PC-9 (cell line): Measurements from ENCODE around the gene DES. TPM values are rescaled to one million over a fixed set of nuclear protein-coding genes. Genes with fewer than 3 reads are reported as not detected.

Experiments used
- BruUV-seq: library from RNA; stranded (reverse); fragments of 400-500 nt; replicated peaks from 2 replicates; lab custom pipeline; 2021; lab: Mats Ljungman, UMichigan
- CTCF ChIA-PET: fragments of 300-600 bp; sonication (Branson Sonifier 250); formaldehyde crosslinking; loops from one replicate; lab custom pipeline; 2022; ENCODE audit warnings: antibody characterized with exemption; lab: Charles Lee
- POLR2A ChIA-PET: fragments of 300-600 bp; sonication (Branson Sonifier 250); formaldehyde crosslinking; loops from one replicate; lab custom pipeline; 2022; ENCODE audit warnings: antibody characterized with exemption; ENCODE audit not compliant: unreplicated experiment; lab: Charles Lee
- DNase-seq, 2 experiments: peaks; one replicate each; pipeline versions ENCODE4 v3.0.0 to v3.0.0-alpha.2; 2015 to 2022; ENCODE audit warnings: mixed read lengths in 1 of 2
- H2AFZ ChIP-seq: fragments of 200-600 bp; sonication (generic); 2 replicates; pipeline ENCODE4 v1.8.1; 2017; ENCODE audit warnings: antibody characterized with exemption
- H3F3A ChIP-seq: fragments of 200-600 bp; sonication (generic); 2 replicates; pipeline ENCODE4 v1.8.1; 2017; ENCODE audit warnings: antibody characterized with exemption, mild to moderate bottlenecking, low read depth; ENCODE audit not compliant: insufficient read depth
- H3K27ac ChIP-seq: fragments of 200-600 bp; sonication (generic); 2 replicates; pipeline ENCODE4 v1.6.1; 2016; ENCODE audit warnings: mixed run types
- H3K27me3 ChIP-seq: fragments of 200-600 bp; sonication (generic); 2 replicates; pipeline ENCODE4 v1.6.1; 2016; ENCODE audit warnings: low read depth, mixed run types; ENCODE audit not compliant: insufficient read depth
- H3K36me3 ChIP-seq: fragments of 200-600 bp; sonication (generic); 2 replicates; pipeline ENCODE4 v1.6.1; 2016; ENCODE audit warnings: low read depth, mixed run types
- H3K4me1 ChIP-seq: fragments of 200-600 bp; sonication (generic); replicated peaks from 2 replicates; pipeline ENCODE4 v1.6.1; 2016; ENCODE audit warnings: mixed run types; ENCODE audit not compliant: insufficient read depth
- H3K4me2 ChIP-seq: fragments of 200-600 bp; sonication (generic); 2 replicates; pipeline ENCODE4 v1.6.1; 2017; ENCODE audit warnings: mixed run types
- H3K4me3 ChIP-seq: fragments of 200-600 bp; sonication (generic); 2 replicates; pipeline ENCODE4 v1.6.1; 2016; ENCODE audit warnings: mixed run types
- H3K79me2 ChIP-seq: fragments of 200-600 bp; sonication (generic); 2 replicates; pipeline ENCODE4 v1.6.1; 2017; ENCODE audit warnings: low read depth, mixed run types
- H3K9me2 ChIP-seq: fragments of 200-600 bp; sonication (generic); 2 replicates; pipeline ENCODE4 v1.8.1; 2017; ENCODE audit warnings: mild to moderate bottlenecking; ENCODE audit not compliant: insufficient read depth
- H3K9me3 ChIP-seq: fragments of 200-600 bp; sonication (generic); 2 replicates; pipeline ENCODE4 v1.8.1; 2016; ENCODE audit warnings: low read depth; ENCODE audit not compliant: insufficient read depth
- H4K20me1 ChIP-seq: fragments of 200-600 bp; sonication (generic); 2 replicates; pipeline ENCODE4 v1.8.1; 2017; ENCODE audit not compliant: insufficient read depth
- EZH2 ChIP-seq: fragments of 200-600 bp; sonication (generic); IDR thresholded peaks from 2 replicates; pipeline ENCODE4 v1.8.0; 2017; ENCODE audit warnings: antibody characterized with exemption, low read depth
- intact Hi-C: fragments of 100-400 bp; cut with micrococcal nuclease; formaldehyde crosslinking; loops from one replicate; pipeline ENCODE4 v1.10.0; 2022; ENCODE audit not compliant: unreplicated experiment
- total RNA-seq: library from RNA; stranded (reverse); gene quantifications from 2 replicates; pipeline ENCODE4 v1.2.3, GENCODE V29; 2021
- TF ChIP-seq, protein P1 (sequence below): fragments of 200-600 bp; sonication (generic); conservative IDR thresholded peaks from 2 replicates; pipeline ENCODE4 v1.6.1; 2017; ENCODE audit warnings: mixed run types, antibody characterized with exemption, mild to moderate bottlenecking, moderate library complexity

The DES gene
- total RNA-seq, 1 experiment from 2014 or later, result not detected

DNA sequence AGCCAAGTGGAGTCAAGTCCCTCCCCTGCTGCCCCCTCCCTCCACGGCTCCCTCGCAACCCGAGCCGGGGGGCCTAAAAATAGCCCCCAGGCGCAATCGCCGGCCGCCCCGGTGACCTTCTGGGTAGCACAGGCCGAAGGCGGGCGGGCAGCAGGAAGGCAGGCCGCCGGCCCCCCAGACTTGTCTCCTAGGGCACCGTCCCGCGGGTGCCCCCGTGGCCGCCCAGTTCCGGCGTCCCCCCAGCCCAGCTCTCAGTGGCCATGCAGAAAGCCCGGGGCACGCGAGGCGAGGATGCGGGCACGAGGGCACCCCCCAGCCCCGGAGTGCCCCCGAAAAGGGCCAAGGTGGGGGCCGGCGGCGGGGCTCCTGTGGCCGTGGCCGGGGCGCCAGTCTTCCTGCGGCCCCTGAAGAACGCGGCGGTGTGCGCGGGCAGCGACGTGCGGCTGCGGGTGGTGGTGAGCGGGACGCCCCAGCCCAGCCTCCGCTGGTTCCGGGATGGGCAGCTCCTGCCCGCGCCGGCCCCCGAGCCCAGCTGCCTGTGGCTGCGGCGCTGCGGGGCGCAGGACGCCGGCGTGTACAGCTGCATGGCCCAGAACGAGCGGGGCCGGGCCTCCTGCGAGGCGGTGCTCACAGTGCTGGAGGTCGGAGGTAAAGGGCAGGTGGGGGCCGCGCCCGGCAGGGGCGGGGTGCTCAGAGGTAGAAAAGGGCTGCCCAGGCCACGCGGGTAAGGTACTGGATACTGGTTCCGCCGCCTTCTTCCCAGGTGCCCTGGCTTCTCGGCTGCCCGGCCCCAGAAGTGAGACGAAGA, 16.7 kb downstream of the DES start, which contains the start of gene SPEG:
Gene SPEG (plus strand): TSS at position 126 of the 808 bp plus-strand sequence. CDS start 135 bp downstream, at position 261.
- Histone ChIP-seq H3K9me2 (no peaks in the 10 kb centered on the region), H3K4me1 (no peaks in the 10 kb centered on the region), H3K27me3 (no peaks in the 10 kb centered on the region), H3K4me2 (no peak within 1 kb of the TSS), H3K4me3 (no peak within 1 kb of the TSS), H3K79me2 (no peaks in the 10 kb centered on the region), H4K20me1 (no peaks in the 10 kb centered on the region), H2AFZ (no peak within 1 kb of the TSS), H3F3A (no peaks in the 10 kb centered on the region), H3K27ac (no peak within 1 kb of the TSS), H3K36me3 (no peaks in the 10 kb centered on the region), H3K9me3 (no peaks in the 10 kb centered on the region)
- CTCF ChIA-PET, result no interaction called here
- no TSS peak for BruUV-seq
- POLR2A ChIA-PET, result no interaction called here
- intact Hi-C loops, result no loop called here
- no peak for TF ChIP-seq EZH2
- TF ChIP-seq, protein P1, sequence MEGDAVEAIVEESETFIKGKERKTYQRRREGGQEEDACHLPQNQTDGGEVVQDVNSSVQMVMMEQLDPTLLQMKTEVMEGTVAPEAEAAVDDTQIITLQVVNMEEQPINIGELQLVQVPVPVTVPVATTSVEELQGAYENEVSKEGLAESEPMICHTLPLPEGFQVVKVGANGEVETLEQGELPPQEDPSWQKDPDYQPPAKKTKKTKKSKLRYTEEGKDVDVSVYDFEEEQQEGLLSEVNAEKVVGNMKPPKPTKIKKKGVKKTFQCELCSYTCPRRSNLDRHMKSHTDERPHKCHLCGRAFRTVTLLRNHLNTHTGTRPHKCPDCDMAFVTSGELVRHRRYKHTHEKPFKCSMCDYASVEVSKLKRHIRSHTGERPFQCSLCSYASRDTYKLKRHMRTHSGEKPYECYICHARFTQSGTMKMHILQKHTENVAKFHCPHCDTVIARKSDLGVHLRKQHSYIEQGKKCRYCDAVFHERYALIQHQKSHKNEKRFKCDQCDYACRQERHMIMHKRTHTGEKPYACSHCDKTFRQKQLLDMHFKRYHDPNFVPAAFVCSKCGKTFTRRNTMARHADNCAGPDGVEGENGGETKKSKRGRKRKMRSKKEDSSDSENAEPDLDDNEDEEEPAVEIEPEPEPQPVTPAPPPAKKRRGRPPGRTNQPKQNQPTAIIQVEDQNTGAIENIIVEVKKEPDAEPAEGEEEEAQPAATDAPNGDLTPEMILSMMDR, result no peak
- no peak for DNase-seq

DNA sequence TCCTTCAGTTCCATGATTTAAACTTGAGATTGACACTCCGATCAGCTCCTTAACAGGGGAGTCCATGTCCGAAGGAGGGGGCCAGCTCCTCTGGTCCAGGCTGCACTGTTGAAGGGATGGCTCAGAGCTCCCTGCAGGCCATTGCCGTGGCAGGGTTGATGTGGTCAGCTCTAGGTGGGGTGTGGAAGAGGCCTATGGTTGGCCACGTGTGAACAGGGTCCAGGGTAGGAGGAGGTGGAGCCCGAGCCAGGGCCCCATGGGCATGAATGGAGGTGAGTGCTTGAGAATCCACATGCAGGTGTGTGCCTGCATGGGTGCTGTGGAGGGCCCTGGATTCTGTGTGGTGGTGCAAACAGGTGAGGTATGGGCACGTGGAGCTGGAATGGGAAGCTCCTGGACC, 17.5 kb downstream of the DES start:
- Histone ChIP-seq H3K4me3 (no peak overlapping the region), H3K9me2 (no peaks in the 10 kb centered on the region), H3K36me3 (no peaks in the 10 kb centered on the region), H3K9me3 (no peaks in the 10 kb centered on the region), H3K79me2 (no peaks in the 10 kb centered on the region), H4K20me1 (no peaks in the 10 kb centered on the region), H3K27ac (no peak overlapping the region), H3K27me3 (no peaks in the 10 kb centered on the region), H3K4me2 (no peak overlapping the region), H2AFZ (no peak overlapping the region), H3F3A (no peaks in the 10 kb centered on the region; the same call in 1 of the 2 replicates), H3K4me1 (peaks cover 1% of the 10 kb centered on the region)
- DNase-seq, result no peak
- no TSS peak for BruUV-seq
- TF ChIP-seq, protein P1, result no peak
- no peak for TF ChIP-seq EZH2
- CTCF ChIA-PET, result no interaction called here
- POLR2A ChIA-PET, result no interaction called here
- intact Hi-C loops, result no loop called here

DNA sequence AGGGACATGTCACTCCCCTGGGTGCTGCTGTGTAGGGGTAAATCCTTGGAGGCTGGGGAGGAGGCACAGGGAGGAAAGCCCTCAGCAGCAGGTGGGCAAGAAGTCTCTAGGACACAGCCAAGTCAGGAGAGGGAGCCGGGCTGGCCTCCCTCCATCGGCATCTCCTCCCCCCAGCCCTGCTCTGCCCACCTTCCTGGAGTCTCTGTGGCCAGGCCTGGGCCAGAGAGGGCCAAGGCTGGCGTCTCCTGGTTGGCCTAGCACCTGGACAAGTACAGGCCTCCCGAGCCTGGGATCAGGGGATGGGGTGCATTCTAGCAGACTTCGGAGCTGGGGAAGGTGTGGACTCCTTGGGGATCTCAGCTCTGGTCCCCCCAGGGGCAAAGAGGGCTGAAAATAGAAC, 18.3 kb downstream of the DES start:
- H3F3A ChIP-seq, result no peaks in the 10 kb centered on the region; the same call in 1 of the 2 replicates
- ChIA-PET CTCF (no interaction called here), POLR2A (no interaction called here)
- TF ChIP-seq, protein P1, result no peak
- no peak for TF ChIP-seq EZH2
- no peaks in the 10 kb centered on the region for H3K9me3 ChIP-seq
- H2AFZ ChIP-seq, result no peak overlapping the region
- DNase-seq, result no peak
- no peak overlapping the region for H3K4me3 ChIP-seq
- H3K27ac ChIP-seq, result no peak overlapping the region
- intact Hi-C loops, result no loop called here
- no TSS peak for BruUV-seq
- H3K4me2 ChIP-seq, result no peak overlapping the region
- no peaks in the 10 kb centered on the region for H3K36me3 ChIP-seq
- H3K4me1 ChIP-seq, result peaks cover 9% of the 10 kb centered on the region
- H3K79me2 ChIP-seq, result no peaks in the 10 kb centered on the region
- no peaks in the 10 kb centered on the region for H3K9me2 ChIP-seq
- no peaks in the 10 kb centered on the region for H4K20me1 ChIP-seq
- H3K27me3 ChIP-seq, result no peaks in the 10 kb centered on the region
